ENCODE data around the gene KRT39. TPM values are rescaled to one million over a fixed set of nuclear protein-coding genes. Genes with fewer than 3 reads are reported as not detected.

Gene KRT39
- total and polyA plus RNA-seq, 2 experiments from 2014 or later = not detected

- no peak overlapping the region for H3K27ac ChIP-seq (ENCODE audit: low read depth)
- no peaks in the 10 kb centered on the region for H3F3A ChIP-seq (replicated peaks; ENCODE audit: low read depth)
- H2AFZ ChIP-seq = no peak overlapping the region
- no peaks in the 10 kb centered on the region for H3K36me3 Mint-ChIP-seq (ENCODE audit: low read depth)
- H3K9me2 ChIP-seq (ENCODE audit: insufficient read depth) = no peaks in the 10 kb centered on the region
- H3K4me3 ChIP-seq = no peak overlapping the region
- TF ChIP-seq STAT1 (IDR thresholded peaks at IDR 0.05; ENCODE audit: unreplicated experiment) (no peak), EZH2 (IDR thresholded peaks at IDR 0.05; ENCODE audit: low read depth, unreplicated experiment) (no peak), ZNF331 (CRISPR knock-in tag; IDR thresholded peaks at IDR 0.05; ENCODE audit: low read depth) (no peak), REST (IDR thresholded peaks at IDR 0.05; ENCODE audit: unreplicated experiment) (no peak), JUNB (IDR thresholded peaks at IDR 0.05; ENCODE audit: unreplicated experiment) (no peak), NANOG (IDR thresholded peaks at IDR 0.05; ENCODE audit: borderline replicate concordance) (no peak), CREB1 (CRISPR knock-in tag; IDR thresholded peaks at IDR 0.05; ENCODE audit: low read depth) (no peak), ZNF114 (CRISPR knock-in tag; IDR thresholded peaks at IDR 0.05) (no peak), CTCF (conservative IDR thresholded peaks at IDR 0.05; ENCODE audit: low read depth in 2 of 2) (no peak), EZH2phosphoT487 (IDR thresholded peaks at IDR 0.05; ENCODE audit: unreplicated experiment) (no peak), POLR2AphosphoS5 (IDR thresholded peaks at IDR 0.05; ENCODE audit: low read depth) (no peak), ZNF462 (CRISPR knock-in tag; IDR thresholded peaks at IDR 0.05) (no peak), ETS1 (IDR thresholded peaks at IDR 0.05) (no peak)
- no peak overlapping the region for H3K27ac Mint-ChIP-seq
- no peaks in the 10 kb centered on the region for H3K79me2 ChIP-seq (replicated peaks; ENCODE audit: insufficient read depth)
- H3K27me3 Mint-ChIP-seq (ENCODE audit: insufficient read depth, low read depth, poor library complexity) = no peaks in the 10 kb centered on the region
- ATAC-seq (no peak), DNase-seq (ENCODE audit: low spot score) (no peak)
- H3K4me3 Mint-ChIP-seq = no peak overlapping the region
- peaks cover 10% of the 10 kb centered on the region for H3K4me1 Mint-ChIP-seq
- H3K36me3 ChIP-seq (ENCODE audit: insufficient read depth) = no peaks in the 10 kb centered on the region
- H3K4me1 ChIP-seq (ENCODE audit: insufficient read depth) = peaks cover 10% of the 10 kb centered on the region; the same call in 1 of the 2 replicates
- H3K4me2 ChIP-seq = no peak overlapping the region
- no peaks in the 10 kb centered on the region for H4K20me1 ChIP-seq (replicated peaks; ENCODE audit: insufficient read depth)
- no peaks in the 10 kb centered on the region for H3K9me3 Mint-ChIP-seq
- H3K27me3 ChIP-seq (ENCODE audit: insufficient read depth) = no peaks in the 10 kb centered on the region
Measured at GRCh38 chr17:40922239-40922638, 44.5 kb downstream of the KRT39 start.

All from GM23338 (cell line).